Ovary (tissue), 3 donors: ENCODE measurements around the gene EEF1A2.

ENCODE experiments used
- CTCF ChIP-seq, 3 donors: fragments of 450-650 bp in 2 of 3; fragments of 200-600 bp in 1 of 3; IDR thresholded peaks; one replicate each; pipeline versions ENCODE4 v1.5.1 to v1.8.0; 2016 to 2022; ENCODE audit warnings: antibody characterized with exemption in 3 of 3, mild to moderate bottlenecking in 1 of 3
- POLR2A ChIP-seq: fragments of 450-650 bp; IDR thresholded peaks from one replicate; pipeline ENCODE4 v1.6.1; 2017; ENCODE audit warnings: antibody characterized with exemption, mild to moderate bottlenecking, moderate library complexity
- donor health status: DM: no; HTN: no; CAD: no.

GRCh38 chr20:63445075-63445734 is 53.7 kb downstream of the EEF1A2 start:
- TF ChIP-seq POLR2A (no peak), CTCF (IDR thresholded peaks at IDR 0.05) (no peak)
